K562 (cell line): Measurements from ENCODE around the gene CBX8.

ENCODE experiments used
- ARID2 ChIP-seq: fragments of 450-650 bp; IDR thresholded peaks from 2 replicates; pipeline ENCODE4 v1.6.1; 2017; ENCODE audit warnings: antibody characterized with exemption, mild to moderate bottlenecking
- CTCF ChIP-seq, 3 experiments: IDR thresholded peaks in 2 of 3; conservative IDR thresholded peaks in 1 of 3; 2 replicates each; pipeline ENCODE4 v1.5.1; 2011 to 2012; ENCODE audit warnings: low read length in 3 of 3, mild to moderate bottlenecking in 3 of 3, control low read depth in 2 of 3, improper control_type of control experiment in 1 of 3, inconsistent platforms in 1 of 3, low read depth in 1 of 3, mixed read lengths in 1 of 3, moderate library complexity in 1 of 3; ENCODE audit not compliant: insufficient read depth in 2 of 3
- FOXM1 ChIP-seq, 2 experiments: fragments of 450-650 bp in 1 of 2; sonication (generic) in 1 of 2; formaldehyde crosslinking in 1 of 2; IDR thresholded peaks; 2 replicates each; pipeline versions ENCODE4 v1.6.1 to v1.9.0; 2017 to 2022; ENCODE audit warnings: low read depth in 2 of 2, mild to moderate bottlenecking in 2 of 2, missing genetic modification reagents in 1 of 2, moderate library complexity in 1 of 2
- MYC ChIP-seq, 2 experiments: fragments of 250-450 bp in 1 of 2; sonication (Bioruptor Pico) in 1 of 2; IDR thresholded peaks; 2 replicates each; pipeline versions ENCODE4 v1.5.1 to v1.6.1; 2012 to 2021; ENCODE audit warnings: low read depth in 2 of 2, borderline replicate concordance in 1 of 2, improper control_type of control experiment in 1 of 2, low read length in 1 of 2, mild to moderate bottlenecking in 1 of 2, moderate library complexity in 1 of 2
- NCOR1 ChIP-seq: fragments of 450-650 bp; IDR thresholded peaks from 2 replicates; pipeline ENCODE4 v1.6.1; 2016; ENCODE audit warnings: mild to moderate bottlenecking, moderate library complexity
- TCF7L2 ChIP-seq: fragments of 150-350 bp; IDR thresholded peaks from 2 replicates; pipeline ENCODE4 v1.6.1; 2016; ENCODE audit warnings: low read depth, mild to moderate bottlenecking, low read length, moderate library complexity
- ZFP30 ChIP-seq: fragments of 250-450 bp; sonication (Bioruptor Pico); IDR thresholded peaks from 2 replicates; pipeline ENCODE4 v1.8.0; 2022; ENCODE audit warnings: moderate library complexity, mild to moderate bottlenecking, inconsistent platforms, borderline replicate concordance

- no peak for TF ChIP-seq ARID2
- no peak for TF ChIP-seq FOXM1 (IDR thresholded peaks at IDR 0.05; ENCODE audit: low read depth)
- TF ChIP-seq FOXM1 (CRISPR knock-in tag; IDR thresholded peaks at IDR 0.05; ENCODE audit: low read depth) = no peak
- no peak for TF ChIP-seq TCF7L2
- TF ChIP-seq NCOR1 = no peak
- TF ChIP-seq CTCF (IDR thresholded peaks at IDR 0.05 in 2 of 3, conservative IDR thresholded peaks at IDR 0.05 in 1 of 3; ENCODE audit: insufficient read depth in 2 of 3, low read depth in 1 of 3, low read length in 3 of 3) = no peak
- no peak for TF ChIP-seq ZFP30 (CRISPR knock-in tag)
- TF ChIP-seq MYC (IDR thresholded peaks at IDR 0.05; ENCODE audit: low read depth, low read length) = no peak
- no peak for TF ChIP-seq MYC (CRISPR knock-in tag; IDR thresholded peaks at IDR 0.05; ENCODE audit: borderline replicate concordance, low read depth)
Observed at GRCh38 chr17:79745641-79746105, 51.2 kb downstream of the CBX8 start.
